ENCODE measurements around the gene RMND5B. TPM values are rescaled to one million over a fixed set of nuclear protein-coding genes. Genes with fewer than 3 reads are reported as not detected.
"Not testable (repeated sequence)": the region's sequence is repeated elsewhere in the genome, so short reads cannot be mapped to it uniquely, and the experiment has no call there.

The RMND5B gene, protein sequence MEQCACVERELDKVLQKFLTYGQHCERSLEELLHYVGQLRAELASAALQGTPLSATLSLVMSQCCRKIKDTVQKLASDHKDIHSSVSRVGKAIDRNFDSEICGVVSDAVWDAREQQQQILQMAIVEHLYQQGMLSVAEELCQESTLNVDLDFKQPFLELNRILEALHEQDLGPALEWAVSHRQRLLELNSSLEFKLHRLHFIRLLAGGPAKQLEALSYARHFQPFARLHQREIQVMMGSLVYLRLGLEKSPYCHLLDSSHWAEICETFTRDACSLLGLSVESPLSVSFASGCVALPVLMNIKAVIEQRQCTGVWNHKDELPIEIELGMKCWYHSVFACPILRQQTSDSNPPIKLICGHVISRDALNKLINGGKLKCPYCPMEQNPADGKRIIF
- 42.9 and 46.5 TPM in 2 replicates for total RNA-seq

DNA sequence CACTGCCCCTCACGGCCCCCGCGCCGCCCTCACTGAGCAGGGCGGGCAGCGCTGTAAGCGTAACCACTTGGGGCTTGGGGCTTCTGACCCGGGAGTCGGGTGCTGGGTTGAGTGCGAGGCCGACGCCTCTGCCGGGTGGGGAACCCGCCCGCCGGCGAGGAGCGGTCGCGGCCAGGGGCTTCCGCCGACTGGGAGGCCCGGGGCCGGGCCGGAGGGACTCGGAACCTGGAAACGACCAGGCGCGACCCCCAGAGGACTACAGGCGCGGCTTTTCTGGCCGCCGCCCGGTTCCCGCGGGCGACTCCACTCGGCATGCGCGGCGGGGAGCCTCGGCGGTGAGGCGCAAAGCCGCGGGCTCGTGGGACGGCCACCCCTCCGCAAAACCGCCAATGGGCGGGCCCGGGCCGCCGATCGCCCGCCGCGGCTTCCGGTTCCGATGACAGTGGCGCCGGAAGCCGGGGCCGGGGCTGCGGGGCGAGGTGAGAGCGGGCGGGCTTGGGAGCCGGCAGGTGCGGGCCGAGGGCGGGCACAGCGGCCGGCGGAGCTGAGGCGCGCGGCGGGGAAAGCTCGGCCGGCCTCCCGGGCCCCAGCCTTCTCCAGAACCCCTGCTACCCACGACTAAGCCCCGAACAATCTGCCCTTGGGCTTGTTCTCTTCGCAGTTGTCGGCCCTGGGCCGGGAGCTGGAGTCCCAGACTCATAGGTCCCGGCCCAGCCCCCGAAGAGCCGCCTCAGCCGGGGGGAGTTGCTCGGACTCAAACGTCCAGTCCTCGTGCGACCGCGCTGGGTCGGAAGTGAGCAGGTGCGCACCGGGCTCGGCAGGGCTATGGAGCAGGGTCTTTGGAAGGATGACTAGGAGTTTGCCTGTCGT lies at the start of gene RMND5B:
RMND5B (plus strand) TSS at position 439 of the 870 bp plus-strand sequence. CDS start 7,106 bp downstream, outside the sequence.
- TF ChIP-seq, protein P1, sequence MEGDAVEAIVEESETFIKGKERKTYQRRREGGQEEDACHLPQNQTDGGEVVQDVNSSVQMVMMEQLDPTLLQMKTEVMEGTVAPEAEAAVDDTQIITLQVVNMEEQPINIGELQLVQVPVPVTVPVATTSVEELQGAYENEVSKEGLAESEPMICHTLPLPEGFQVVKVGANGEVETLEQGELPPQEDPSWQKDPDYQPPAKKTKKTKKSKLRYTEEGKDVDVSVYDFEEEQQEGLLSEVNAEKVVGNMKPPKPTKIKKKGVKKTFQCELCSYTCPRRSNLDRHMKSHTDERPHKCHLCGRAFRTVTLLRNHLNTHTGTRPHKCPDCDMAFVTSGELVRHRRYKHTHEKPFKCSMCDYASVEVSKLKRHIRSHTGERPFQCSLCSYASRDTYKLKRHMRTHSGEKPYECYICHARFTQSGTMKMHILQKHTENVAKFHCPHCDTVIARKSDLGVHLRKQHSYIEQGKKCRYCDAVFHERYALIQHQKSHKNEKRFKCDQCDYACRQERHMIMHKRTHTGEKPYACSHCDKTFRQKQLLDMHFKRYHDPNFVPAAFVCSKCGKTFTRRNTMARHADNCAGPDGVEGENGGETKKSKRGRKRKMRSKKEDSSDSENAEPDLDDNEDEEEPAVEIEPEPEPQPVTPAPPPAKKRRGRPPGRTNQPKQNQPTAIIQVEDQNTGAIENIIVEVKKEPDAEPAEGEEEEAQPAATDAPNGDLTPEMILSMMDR (IDR thresholded peaks at IDR 0.05; ENCODE audit: insufficient read depth, low read length, severe bottlenecking): no peak
- DNase-seq (ENCODE audit: low read depth): peak; percentile 34
- Histone ChIP-seq H3K4me3 (ENCODE audit: low read depth, low read length) (peak within 1 kb of the TSS; percentile 86), H3K27me3 (ENCODE audit: control insufficient read depth, insufficient read depth, low read length) (no peaks in the 10 kb centered on the region), H3K36me3 (ENCODE audit: control insufficient read depth, insufficient read depth, low read length) (no peaks in the 10 kb centered on the region)
- no peak for FAIRE-seq

DNA sequence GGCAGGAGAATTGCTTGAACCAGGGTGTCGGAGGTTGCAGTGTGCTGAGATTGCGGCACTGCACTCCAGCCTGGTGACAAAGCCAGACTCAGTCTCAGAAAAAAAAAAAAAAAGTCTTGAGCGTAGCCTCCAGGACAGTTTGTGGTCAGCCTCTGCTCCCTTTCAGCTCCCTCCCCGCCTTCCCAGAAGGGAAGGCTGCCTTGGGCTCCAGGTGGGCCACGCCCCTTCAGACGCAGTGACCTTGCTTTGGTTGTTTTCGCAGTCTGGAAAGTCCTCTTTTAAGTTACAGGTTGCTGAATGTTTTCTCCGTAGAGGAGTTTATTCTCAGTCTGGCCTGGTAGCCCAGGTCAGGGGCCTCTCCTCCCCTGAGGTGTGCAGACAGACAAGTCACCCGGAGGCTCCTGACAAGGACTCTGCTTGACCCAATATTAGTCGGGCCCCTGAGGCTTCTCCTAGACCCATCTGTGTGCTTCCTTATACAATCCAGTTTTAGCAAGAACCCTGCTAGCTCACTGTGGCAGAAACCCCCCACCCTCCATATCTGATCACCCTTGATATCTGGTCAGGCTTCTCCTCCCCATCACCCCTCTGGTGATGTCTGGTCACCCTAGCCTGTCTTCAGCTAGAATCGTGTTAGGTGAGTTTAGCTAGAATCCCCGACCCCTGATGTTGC lies 49.1 kb upstream of the RMND5B start:
- Histone ChIP-seq H3K27me3 (ENCODE audit: control insufficient read depth, insufficient read depth, low read length) (peaks cover 6% of the 10 kb centered on the region), H3K36me3 (ENCODE audit: control insufficient read depth, insufficient read depth, low read length) (no peaks in the 10 kb centered on the region), H3K4me3 (ENCODE audit: low read depth, low read length) (no peak overlapping the region)
- no peak for FAIRE-seq
- DNase-seq (ENCODE audit: low read depth): no peak
- TF ChIP-seq, protein P1 (IDR thresholded peaks at IDR 0.05; ENCODE audit: insufficient read depth, low read length, severe bottlenecking): no peak

DNA sequence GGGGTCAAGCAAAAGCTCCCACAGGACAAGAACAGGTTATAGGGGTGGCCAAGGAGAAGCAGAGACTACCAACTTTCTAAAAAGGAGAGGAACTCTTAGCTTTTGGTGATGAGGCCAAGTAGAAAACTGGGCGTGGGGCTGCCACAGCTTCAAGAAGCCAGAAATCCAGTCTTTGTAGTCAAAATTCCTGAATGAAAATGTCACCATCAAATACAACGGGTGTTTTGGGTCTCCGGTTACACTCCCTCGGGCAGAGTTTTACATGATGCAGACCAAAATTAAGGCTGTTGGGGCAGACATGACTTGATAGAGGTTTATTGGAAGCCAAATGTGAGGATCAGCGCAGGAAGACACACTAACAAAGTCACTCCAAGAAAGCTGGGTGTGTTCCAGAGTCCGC lies 46.9 kb upstream of the RMND5B start:
- H3K36me3 ChIP-seq (ENCODE audit: control insufficient read depth, insufficient read depth, low read length): no peaks in the 10 kb centered on the region
- H3K27me3 ChIP-seq (ENCODE audit: control insufficient read depth, insufficient read depth, low read length): peaks cover 6% of the 10 kb centered on the region
- H3K4me3 ChIP-seq (ENCODE audit: low read depth, low read length): no peak overlapping the region
- TF ChIP-seq, protein P1 (IDR thresholded peaks at IDR 0.05; ENCODE audit: insufficient read depth, low read length, severe bottlenecking): no peak
- DNase-seq (ENCODE audit: low read depth) (no peak), FAIRE-seq (no peak)

DNA sequence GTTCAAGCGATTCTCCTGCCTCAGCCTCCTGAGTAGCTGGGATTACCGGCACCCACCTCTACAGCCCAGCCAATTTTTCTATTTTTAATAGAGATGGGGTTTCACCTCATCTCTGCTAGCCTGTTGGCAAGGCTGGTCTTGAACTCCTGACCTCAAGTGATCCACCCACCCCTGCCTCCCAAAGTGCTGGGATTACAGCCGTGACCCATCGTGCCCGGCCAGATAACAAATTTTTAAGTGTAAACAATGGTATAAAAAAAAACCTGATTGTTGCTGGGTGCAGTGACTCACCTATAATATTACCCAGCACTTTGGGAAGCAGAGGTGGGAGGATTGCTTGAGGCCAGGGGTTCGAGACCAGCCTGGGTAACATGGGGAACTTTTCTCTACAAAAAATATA lies 45.5 kb upstream of the RMND5B start:
- Histone ChIP-seq H3K36me3 (ENCODE audit: control insufficient read depth, insufficient read depth, low read length) (no peaks in the 10 kb centered on the region), H3K4me3 (ENCODE audit: low read depth, low read length) (no peak overlapping the region), H3K27me3 (ENCODE audit: control insufficient read depth, insufficient read depth, low read length) (peaks cover 4% of the 10 kb centered on the region)
- no peak for FAIRE-seq
- no peak for DNase-seq (ENCODE audit: low read depth)
- TF ChIP-seq, protein P1 (IDR thresholded peaks at IDR 0.05; ENCODE audit: insufficient read depth, low read length, severe bottlenecking): no peak

DNA sequence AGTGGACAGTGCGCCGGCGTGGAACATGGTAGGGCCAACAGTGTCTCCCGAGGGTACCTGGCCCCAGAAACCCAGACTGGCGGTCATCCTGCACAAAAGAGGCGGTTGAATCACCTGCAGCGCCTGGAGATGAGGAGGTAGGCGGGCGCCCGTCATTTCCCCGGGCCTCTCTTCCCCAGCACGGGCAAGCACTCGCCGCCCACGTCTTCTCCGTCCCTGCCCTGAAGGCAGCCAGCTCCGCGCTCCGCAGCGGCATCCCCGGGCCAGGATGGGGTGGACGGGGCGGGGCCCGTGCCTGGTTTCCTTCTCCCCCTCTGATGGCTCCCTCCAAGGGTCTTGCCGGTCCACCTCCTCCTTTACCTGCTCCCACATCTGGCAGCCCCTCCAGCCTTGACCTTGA lies 44.5 kb upstream of the RMND5B start:
- no peaks in the 10 kb centered on the region for H3K36me3 ChIP-seq (ENCODE audit: control insufficient read depth, insufficient read depth, low read length)
- TF ChIP-seq, protein P1 (IDR thresholded peaks at IDR 0.05; ENCODE audit: insufficient read depth, low read length, severe bottlenecking): no peak
- no peak overlapping the region for H3K4me3 ChIP-seq (ENCODE audit: low read depth, low read length)
- DNase-seq (ENCODE audit: low read depth): peak; percentile 56
- H3K27me3 ChIP-seq (ENCODE audit: control insufficient read depth, insufficient read depth, low read length): peaks cover 4% of the 10 kb centered on the region
- FAIRE-seq: no peak

DNA sequence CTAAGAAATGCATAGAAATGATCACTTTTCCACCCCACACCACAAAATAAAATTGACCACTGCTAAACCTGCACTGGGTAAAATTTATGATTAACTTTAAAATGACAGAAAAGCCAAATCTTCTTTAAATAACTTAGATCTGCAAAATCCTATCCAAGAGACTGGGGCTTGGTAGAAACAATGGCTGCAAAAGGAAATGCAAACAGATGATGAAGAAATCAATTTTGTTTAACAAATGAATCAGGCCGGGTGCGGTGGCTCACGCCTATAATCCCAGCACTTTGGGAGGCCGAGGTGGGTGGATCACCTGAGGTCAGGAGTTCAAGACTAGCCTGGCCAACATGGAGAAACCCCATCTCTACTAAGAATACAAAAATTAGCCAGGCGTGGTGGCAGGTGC lies 43.6 kb upstream of the RMND5B start:
- not testable (repeated sequence) for H3K27me3 ChIP-seq (ENCODE audit: control insufficient read depth, insufficient read depth, low read length); H3K36me3 ChIP-seq (ENCODE audit: control insufficient read depth, insufficient read depth, low read length); FAIRE-seq; H3K4me3 ChIP-seq (ENCODE audit: low read depth, low read length)
- peak; percentile 56 for DNase-seq (ENCODE audit: low read depth)
